SW480 (cell line): ENCODE data around the gene HOXB3.

Experiments
- DNase-seq: peaks from one replicate; pipeline ENCODE4 v3.0.0-alpha.2; 2016; ENCODE audit warnings: low spot score

Gene HOXB3

GRCh38 chr17:48589831-48590606, at the start of gene HOXB3:
Gene HOXB3 (minus strand): TSS chr17:48590241. CDS start chr17:48552474, 37,767 bp downstream.
- DNase-seq: peak; percentile 88

DNA sequence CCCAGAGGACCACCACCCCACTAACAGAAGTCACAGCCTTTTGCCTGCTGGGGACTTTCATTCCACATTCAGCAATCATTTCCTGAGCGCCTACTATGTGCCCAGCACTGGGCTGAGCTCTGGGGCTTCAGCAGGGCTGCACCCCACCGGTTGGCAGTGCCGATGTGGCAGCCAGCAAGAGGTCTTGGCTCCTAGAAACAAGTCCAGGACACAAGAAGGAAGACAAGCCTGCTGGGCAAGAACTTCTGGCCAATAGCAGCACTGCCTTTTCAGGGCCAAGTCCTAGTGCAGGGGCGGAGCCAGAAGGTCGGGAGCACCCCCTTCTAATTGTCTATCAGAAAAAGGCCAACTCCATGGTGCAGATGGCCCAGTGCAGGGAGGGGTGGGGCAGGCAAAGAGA, 49.1 kb upstream of the HOXB3 start:
- DNase-seq: no peak

GRCh38 chr17:48637323-48638260, 47.6 kb upstream of the HOXB3 start:
- DNase-seq: no peak

- no peak for DNase-seq
Measured at GRCh38 chr17:48636177-48637018, 46.4 kb upstream of the HOXB3 start.

DNA sequence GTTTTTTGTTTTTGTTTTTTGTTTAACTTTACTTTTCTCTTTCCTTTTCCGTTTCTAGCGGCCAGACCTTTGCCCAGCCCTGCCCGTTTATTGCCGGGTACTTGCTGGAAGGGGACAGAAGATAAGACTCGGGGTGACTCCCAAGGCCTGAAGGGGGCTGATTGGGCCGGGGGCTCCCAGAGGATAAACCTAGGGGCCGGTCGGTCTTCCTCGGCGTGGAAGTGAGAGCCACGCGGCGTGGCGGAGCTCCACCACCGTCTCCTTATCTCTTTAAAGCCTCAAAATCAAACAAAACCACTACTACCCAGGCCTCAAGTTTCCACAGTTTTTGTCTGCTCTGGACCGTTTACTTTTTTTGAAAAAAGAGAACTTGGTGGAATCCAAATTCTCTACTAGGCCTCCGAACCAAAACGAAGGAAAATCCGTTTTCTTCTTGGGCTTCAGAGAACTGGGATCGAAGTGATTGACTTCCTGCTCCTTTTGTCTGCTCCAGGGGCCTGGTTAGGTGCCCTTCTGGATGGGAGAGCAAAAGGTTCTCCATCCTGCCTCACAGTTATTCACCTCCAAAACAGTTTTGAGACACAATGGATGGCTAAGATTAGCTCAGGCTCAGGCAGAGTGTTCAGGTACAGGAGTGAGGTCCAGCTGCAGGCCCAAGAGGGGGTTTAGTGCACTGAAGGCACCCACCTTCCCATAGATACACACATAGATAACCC, 44.6 kb upstream of the HOXB3 start:
- no peak for DNase-seq

GRCh38 chr17:48633266-48633677, 43.2 kb upstream of the HOXB3 start:
- DNase-seq: no peak

GRCh38 chr17:48632579-48633265, 42.7 kb upstream of the HOXB3 start:
- DNase-seq: no peak

DNA sequence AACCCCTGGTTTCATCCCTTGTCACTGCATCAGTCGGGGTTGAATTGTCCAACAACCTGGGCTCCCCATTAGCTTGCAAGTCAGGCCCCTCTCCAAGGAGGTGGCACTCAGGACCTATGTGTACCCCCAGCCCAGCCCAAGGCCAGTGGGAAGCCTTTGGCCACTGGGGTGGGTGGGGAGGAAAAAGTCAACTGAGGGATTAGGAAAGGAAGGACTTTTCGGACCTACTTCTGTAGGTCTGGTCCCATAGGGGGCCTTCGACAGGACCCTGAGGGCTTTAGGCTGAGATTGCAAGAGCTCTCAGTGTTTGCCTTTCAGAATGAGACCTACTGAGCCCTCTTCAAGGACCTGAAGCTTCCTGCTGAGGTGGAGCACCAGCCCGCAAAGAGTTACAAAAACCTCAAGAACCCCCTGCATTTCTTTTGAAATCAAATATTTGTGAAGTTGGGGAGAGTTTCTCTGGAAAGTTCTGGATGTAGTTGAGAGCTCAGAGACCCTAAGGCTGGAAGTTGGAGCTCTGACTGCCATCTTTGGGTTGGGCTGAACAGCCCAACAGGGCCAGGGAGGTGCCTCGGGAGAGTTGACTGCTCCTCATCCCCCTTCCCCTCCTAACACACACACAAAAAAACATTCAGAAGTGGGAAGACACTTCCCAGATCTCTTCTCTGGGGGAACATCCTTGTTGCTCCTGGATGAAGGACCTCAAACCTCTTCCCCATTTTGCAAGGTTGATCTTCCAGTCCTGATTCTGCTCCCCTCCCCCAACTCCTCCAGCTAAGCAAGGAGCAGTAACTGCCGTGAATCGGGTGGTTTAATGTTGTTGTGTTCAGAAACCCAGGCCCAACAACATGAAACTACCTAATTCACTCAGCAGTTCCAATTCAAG, 41.9 kb upstream of the HOXB3 start:
- DNase-seq: no peak

DNA sequence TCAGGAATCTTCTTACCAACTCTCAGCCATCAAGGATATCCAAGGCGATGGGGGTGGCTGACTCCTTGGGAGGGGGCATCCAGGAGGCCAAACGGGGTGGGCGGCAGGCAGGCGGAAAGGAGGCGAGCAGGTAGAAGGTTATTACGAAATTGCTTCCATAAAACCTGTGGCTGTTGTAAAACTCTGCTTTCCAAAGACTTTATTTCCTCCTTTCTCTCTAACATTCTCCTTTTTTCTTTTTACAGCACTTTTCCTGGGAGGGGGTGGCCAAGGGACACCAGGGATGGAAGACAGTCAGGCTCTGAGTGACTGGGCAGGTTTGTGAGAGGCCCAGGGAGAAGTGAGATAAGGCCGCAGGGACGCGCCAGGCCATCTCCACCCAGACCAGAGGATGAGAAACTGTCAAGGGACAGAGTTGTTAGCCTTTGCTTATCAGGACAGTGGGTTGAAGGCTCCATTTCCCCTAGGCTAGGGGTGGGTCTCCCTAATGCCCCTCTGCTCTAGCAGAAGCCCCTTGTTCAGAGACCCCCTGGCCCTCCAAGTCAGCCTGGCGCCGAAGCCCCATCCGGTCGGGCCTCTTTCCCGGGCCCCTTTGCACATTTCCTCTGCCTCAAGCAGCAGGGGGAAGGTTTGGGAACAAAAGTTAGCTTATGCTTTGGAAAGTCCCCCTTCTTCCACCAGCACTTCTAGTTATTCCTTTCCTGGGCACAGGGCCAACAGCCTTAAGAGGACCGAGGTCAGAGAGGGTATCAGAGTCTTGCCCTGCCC, 41.1 kb upstream of the HOXB3 start:
- DNase-seq: no peak

DNA sequence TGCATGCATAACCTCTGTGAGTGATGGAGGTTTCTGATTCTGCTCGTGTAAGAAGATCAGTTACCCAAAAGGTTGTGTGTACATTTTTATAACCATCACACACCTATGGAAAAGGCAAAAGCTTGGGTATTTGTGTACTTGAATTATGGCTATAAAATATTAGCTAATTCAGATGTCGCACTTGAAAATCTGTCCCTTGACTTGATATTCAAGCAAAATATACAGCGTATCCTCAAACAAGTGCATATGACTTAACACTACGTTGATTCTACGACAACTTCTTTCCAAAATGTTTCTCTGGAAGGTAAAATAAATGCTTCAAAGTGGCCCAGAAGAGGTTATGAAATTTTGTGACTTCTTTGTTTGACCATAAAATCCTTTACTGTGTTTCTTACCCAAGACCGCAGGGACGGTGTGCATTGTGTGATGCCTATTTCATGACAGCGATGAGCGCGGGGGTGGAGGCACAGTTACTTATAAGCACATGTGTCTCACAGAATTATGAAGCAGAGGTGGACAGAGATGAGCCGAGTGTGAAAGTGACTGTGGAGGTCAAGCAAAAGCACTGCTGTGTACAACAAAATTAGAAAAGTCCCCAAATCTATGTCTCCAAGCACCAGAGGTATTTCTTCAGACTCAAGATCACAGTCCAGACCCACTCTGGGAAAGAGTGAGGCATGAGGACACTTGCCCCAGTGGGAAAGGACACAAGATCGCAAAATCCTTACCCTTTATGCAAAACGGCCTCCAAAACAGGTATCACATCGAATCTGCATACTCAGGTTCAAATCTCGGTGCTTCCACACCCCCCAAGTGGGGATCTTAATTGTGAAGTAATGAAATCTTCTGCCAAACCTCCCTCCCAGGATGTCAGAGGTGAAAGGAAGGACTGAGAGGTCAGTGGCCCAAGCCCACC, 40.2 kb upstream of the HOXB3 start:
- no peak for DNase-seq

- no peak for DNase-seq
Measured at GRCh38 chr17:48629411-48629759, 39.3 kb upstream of the HOXB3 start.

- DNase-seq: no peak
Measured at GRCh38 chr17:48628649-48629410, 38.8 kb upstream of the HOXB3 start.

- no peak for DNase-seq
Measured at GRCh38 chr17:48627623-48628521, 37.8 kb upstream of the HOXB3 start.

DNA sequence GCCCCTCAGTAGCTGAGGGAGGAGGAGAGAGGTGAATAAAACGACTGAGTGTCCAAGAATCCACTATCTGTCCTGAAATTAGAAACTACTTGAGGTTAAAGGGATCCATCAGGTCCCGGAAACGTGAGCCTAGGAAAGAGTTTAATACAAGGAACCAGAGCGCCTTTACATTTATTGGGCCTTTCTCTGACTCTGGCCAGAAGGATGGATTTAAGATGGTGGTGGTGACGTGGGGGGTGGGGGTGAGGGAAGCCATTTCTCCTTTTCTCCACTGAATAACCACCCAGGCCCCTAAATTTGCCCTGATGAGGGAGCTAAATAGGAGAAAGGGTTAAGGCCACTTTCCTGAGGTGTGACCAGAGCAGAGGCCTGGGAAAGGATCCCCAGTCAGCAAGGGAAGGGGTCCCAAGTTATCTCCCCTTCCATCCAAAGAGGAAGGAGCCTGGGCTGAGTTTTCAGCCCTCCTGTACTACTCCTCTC, 37.1 kb upstream of the HOXB3 start:
- peak; percentile 17 for DNase-seq

GRCh38 chr17:48626245-48627117, 36.4 kb upstream of the HOXB3 start, which contains the start of gene HOXB9:
Gene HOXB9 (minus strand): TSS chr17:48626358. CDS start chr17:48626269, 89 bp downstream.
- DNase-seq: peak; percentile 96
